PC-3 (cell line): ENCODE data around the gene NHLRC2.

ENCODE experiments used
- CTCF ChIP-seq: fragments of 300-600 bp; sonication (generic); conservative IDR thresholded peaks from 2 replicates; pipeline ENCODE4 v1.5.1; 2017; ENCODE audit warnings: antibody characterized with exemption, low read depth, mild to moderate bottlenecking, low read length
- EZH2 ChIP-seq: fragments of 300-600 bp; sonication (generic); IDR thresholded peaks from one replicate; pipeline ENCODE4 v1.6.1; 2017; ENCODE audit warnings: antibody characterized with exemption, mild to moderate bottlenecking, low read length; ENCODE audit not compliant: unreplicated experiment
- EZH2phosphoT487 ChIP-seq: fragments of 300-600 bp; sonication (generic); IDR thresholded peaks from 2 replicates; pipeline ENCODE4 v1.6.1; 2018; ENCODE audit warnings: mild to moderate bottlenecking, antibody characterized with exemption, low read length, borderline replicate concordance

DNA sequence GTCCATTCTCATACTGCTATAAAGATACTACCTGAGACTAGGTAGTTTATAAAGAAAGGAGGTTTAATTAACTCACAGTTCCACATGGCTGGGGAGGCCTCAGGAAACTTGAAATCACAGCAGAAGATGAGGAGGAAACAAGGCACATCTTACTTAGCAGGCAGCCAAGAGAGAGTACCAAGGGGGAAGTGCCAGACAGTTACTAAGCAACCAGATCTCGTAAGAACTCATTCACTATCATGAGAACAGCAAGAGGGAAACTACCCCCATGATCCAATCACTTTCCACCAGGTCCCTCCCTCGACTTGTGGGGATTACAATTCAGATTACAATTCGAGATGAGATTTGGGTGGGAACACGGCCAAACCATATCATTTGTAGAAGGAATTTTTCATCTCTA, 36.3 kb downstream of the NHLRC2 start:
- TF ChIP-seq EZH2phosphoT487: no peak
- no peak for TF ChIP-seq CTCF
- TF ChIP-seq EZH2: no peak
